CD4-positive, alpha-beta T cell (primary cell): ENCODE results near the gene AUNIP. TPM values are rescaled to one million over a fixed set of nuclear protein-coding genes. Genes with fewer than 3 reads are reported as not detected.

Source experiments
- ATAC-seq: fragments of 200-7000 bp; cut with Tn5 transposase; one replicate; pipeline ENCODE4 v1.10.0; 2022; ENCODE audit warnings: mild to moderate bottlenecking; ENCODE audit not compliant: poor library complexity
- CTCF ChIA-PET: fragments of 350-600 bp; sonication (Branson Sonifier 250); formaldehyde crosslinking; loops from one replicate; lab custom pipeline; 2021; ENCODE audit warnings: antibody characterized with exemption, inconsistent platforms; lab: Charles Lee
- POLR2A ChIA-PET: fragments of 350-600 bp; sonication (Branson Sonifier 250); formaldehyde crosslinking; loops from one replicate; lab custom pipeline; 2021; ENCODE audit warnings: antibody characterized with exemption, inconsistent platforms; lab: Charles Lee
- DNase-seq, 14 experiments: peaks; one replicate each; pipeline ENCODE4 v3.0.0-alpha.2; 2013 to 2020; ENCODE audit warnings: mixed read lengths in 2 of 14
- H3K27ac ChIP-seq, 2 donors: one replicate each; pipeline versions ENCODE4 v1.5.1 to v1.7.0; 2013; ENCODE audit warnings: low read length in 2 of 2, low read depth in 1 of 2, mild to moderate bottlenecking in 1 of 2
- H3K27me3 ChIP-seq, 2 experiments: 1 replicate in 1 of 2; 2 replicates in 1 of 2; pipeline versions ENCODE4 v1.6.1 to v1.7.0; 2013; ENCODE audit warnings: low read length in 2 of 2, control low read depth in 1 of 2, mild to moderate bottlenecking in 1 of 2, moderate library complexity in 1 of 2; ENCODE audit not compliant: insufficient read depth in 2 of 2, control insufficient read depth in 1 of 2
- H3K36me3 ChIP-seq: one replicate; pipeline ENCODE4 v1.6.1; 2013; ENCODE audit warnings: low read length, control low read depth; ENCODE audit not compliant: insufficient read depth
- H3K4me1 ChIP-seq: one replicate; pipeline ENCODE4 v1.6.1; 2013; ENCODE audit warnings: low read length, control low read depth; ENCODE audit not compliant: insufficient read depth
- H3K4me3 ChIP-seq: one replicate; pipeline ENCODE4 v1.5.1; 2013; ENCODE audit warnings: mild to moderate bottlenecking, low read length, moderate library complexity
- H3K9me3 ChIP-seq, 2 experiments: 1 replicate in 1 of 2; 2 replicates in 1 of 2; pipeline versions ENCODE4 v1.6.1 to v1.7.0; 2013; ENCODE audit warnings: low read length in 2 of 2, mild to moderate bottlenecking in 2 of 2, control low read depth in 1 of 2, moderate library complexity in 1 of 2; ENCODE audit not compliant: control insufficient read depth in 1 of 2, insufficient read depth in 1 of 2
- H3K27ac Mint-ChIP-seq: one replicate; pipeline ENCODE4 v1.8.0; 2020; ENCODE audit warnings: mixed read lengths
- H3K27me3 Mint-ChIP-seq: one replicate; pipeline ENCODE4 v1.8.0; 2021; ENCODE audit warnings: mixed read lengths
- H3K36me3 Mint-ChIP-seq: one replicate; pipeline ENCODE4 v1.8.0; 2021; ENCODE audit warnings: low read depth, mixed read lengths
- H3K4me1 Mint-ChIP-seq: one replicate; pipeline ENCODE4 v1.8.0; 2021; ENCODE audit warnings: low read depth, mixed read lengths
- H3K4me3 Mint-ChIP-seq: one replicate; pipeline ENCODE4 v1.8.0; 2020; ENCODE audit warnings: mild to moderate bottlenecking, mixed read lengths
- H3K9me3 Mint-ChIP-seq: one replicate; pipeline ENCODE4 v1.8.0; 2020; ENCODE audit warnings: mixed read lengths
- CTCF ChIP-seq: fragments of 200-600 bp; IDR thresholded peaks from one replicate; pipeline ENCODE4 v1.8.0; 2022; ENCODE audit warnings: antibody characterized with exemption, mild to moderate bottlenecking
- intact Hi-C, 2 experiments: fragments of 100-400 bp; cut with DNase I in 1 of 2; cut with micrococcal nuclease in 1 of 2; formaldehyde crosslinking; loops; one replicate each; pipeline versions ENCODE4 v1.15.1 to v1.9.0; 2023 to 2025; cut with DNase I, micrococcal nuclease
- total RNA-seq, 174 experiments: library from RNA in 2 of 174; stranded (reverse) in 2 of 174; gene quantifications; one replicate each; pipeline ENCODE4 v1.2.3 and lab custom pipeline; 2021 to 2026

Gene AUNIP
- total RNA-seq, 2 experiments from 2014 or later: not detected

GRCh38 chr1:25880518-25880917 lies 21.3 kb upstream of the AUNIP start:
- no peaks in the 10 kb centered on the region for H3K27me3 Mint-ChIP-seq
- POLR2A ChIA-PET: no interaction called here
- ATAC-seq: no peak
- no peak for DNase-seq
- H3K4me1 ChIP-seq: peaks cover 5% of the 10 kb centered on the region
- intact Hi-C loops: no loop called here
- H3K36me3 Mint-ChIP-seq: no peaks in the 10 kb centered on the region
- no peak for TF ChIP-seq CTCF
- no peaks in the 10 kb centered on the region for H3K27me3 ChIP-seq
- no peaks in the 10 kb centered on the region for H3K9me3 ChIP-seq
- H3K9me3 Mint-ChIP-seq: no peaks in the 10 kb centered on the region
- H3K4me3 Mint-ChIP-seq: no peak overlapping the region
- no peaks in the 10 kb centered on the region for H3K36me3 ChIP-seq
- CTCF ChIA-PET: no interaction called here
- no peak overlapping the region for H3K4me3 ChIP-seq
- H3K4me1 Mint-ChIP-seq: peaks cover 5% of the 10 kb centered on the region
- no peak overlapping the region for H3K27ac ChIP-seq
- no peak overlapping the region for H3K27ac Mint-ChIP-seq

- peaks cover 11% of the 10 kb centered on the region for H3K4me1 ChIP-seq
- CTCF ChIA-PET: no interaction called here
- no peaks in the 10 kb centered on the region for H3K36me3 ChIP-seq
- no peaks in the 10 kb centered on the region for H3K27me3 Mint-ChIP-seq
- no peak overlapping the region for H3K27ac Mint-ChIP-seq
- no peak for TF ChIP-seq CTCF
- H3K4me1 Mint-ChIP-seq: peaks cover 10% of the 10 kb centered on the region
- no peaks in the 10 kb centered on the region for H3K9me3 Mint-ChIP-seq
- ATAC-seq: no peak
- H3K27me3 ChIP-seq: no peaks in the 10 kb centered on the region
- H3K27ac ChIP-seq: no peak overlapping the region
- no peaks in the 10 kb centered on the region for H3K9me3 ChIP-seq
- DNase-seq: no peak
- no peaks in the 10 kb centered on the region for H3K36me3 Mint-ChIP-seq
- no peak overlapping the region for H3K4me3 ChIP-seq
- no peak overlapping the region for H3K4me3 Mint-ChIP-seq
- POLR2A ChIA-PET: no interaction called here
- intact Hi-C loops: loop anchor here in 1 of 2 experiments (5.0 kb wide), 2 partner anchors 42 to 57 kb away; no protein-coding TSS in a partner anchor
Measured at GRCh38 chr1:25879675-25880074, 20.4 kb upstream of the AUNIP start.

GRCh38 chr1:25878690-25879089 lies 19.4 kb upstream of the AUNIP start:
- H3K27me3 Mint-ChIP-seq: no peaks in the 10 kb centered on the region
- peaks cover 17% of the 10 kb centered on the region for H3K4me1 ChIP-seq
- no peak for TF ChIP-seq CTCF
- intact Hi-C loops: loop anchor here in 1 of 2 experiments (5.0 kb wide), 2 partner anchors 41 to 56 kb away; no protein-coding TSS in a partner anchor
- no peaks in the 10 kb centered on the region for H3K9me3 ChIP-seq
- H3K4me3 ChIP-seq: no peak overlapping the region
- ChIA-PET POLR2A (interaction anchor here (0.7 kb wide), 1 partner anchor 111 kb away, joined by 3 read pairs; no protein-coding TSS in a partner anchor), CTCF (no interaction called here)
- no peak overlapping the region for H3K4me3 Mint-ChIP-seq
- no peak for ATAC-seq
- no peak overlapping the region for H3K27ac Mint-ChIP-seq
- no peak for DNase-seq
- no peaks in the 10 kb centered on the region for H3K36me3 Mint-ChIP-seq
- no peaks in the 10 kb centered on the region for H3K9me3 Mint-ChIP-seq
- no peak overlapping the region for H3K27ac ChIP-seq
- H3K36me3 ChIP-seq: no peaks in the 10 kb centered on the region
- peaks cover 10% of the 10 kb centered on the region for H3K4me1 Mint-ChIP-seq
- H3K27me3 ChIP-seq: no peaks in the 10 kb centered on the region
